Measurements from ENCODE around the gene RAB3GAP2. TPM values are rescaled to one million over a fixed set of nuclear protein-coding genes. Genes with fewer than 3 reads are reported as not detected.
"Not testable (repeated sequence)": the region's sequence is repeated elsewhere in the genome, so short reads cannot be mapped to it uniquely, and the experiment has no call there.

Gene RAB3GAP2
- total and polyA plus RNA-seq, 2 donors (not counting 1 experiment from before 2014, with no cell fraction given) = 16.9 to 70.5 TPM

DNA sequence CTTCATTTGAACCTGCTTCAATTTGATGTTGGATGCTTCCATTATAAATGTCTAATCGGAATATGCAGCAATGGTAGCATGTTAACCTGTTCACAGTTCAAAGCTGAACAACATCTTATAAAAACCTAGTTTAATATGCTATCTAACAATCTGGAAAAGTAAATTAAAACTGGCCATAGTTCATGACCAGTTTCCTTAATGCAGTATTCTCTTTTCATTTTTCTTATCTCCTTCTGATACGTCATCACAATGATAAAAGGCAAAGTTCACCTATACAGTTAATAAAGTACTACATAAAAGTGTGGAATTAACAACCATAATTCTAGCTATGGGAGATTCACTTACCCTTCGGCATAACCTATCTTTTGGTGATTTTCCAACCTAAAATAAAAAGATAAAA, 113.2 kb downstream of the RAB3GAP2 start:
- Histone ChIP-seq H3K36me3 (replicated peaks in 1 of 2; ENCODE audit: control extremely low read depth in 1 of 2, control insufficient read depth in 1 of 2, extremely low read depth in 1 of 2, insufficient read depth in 2 of 2, low read length in 1 of 2) (peaks cover 19 to 61% of the 10 kb centered on the region in 2 experiments), H3K4me2 (replicated peaks; ENCODE audit: low read depth, low read length, poor library complexity, severe bottlenecking) (no peak overlapping the region), H4K20me1 (ENCODE audit: control insufficient read depth, insufficient read depth, low read length, poor library complexity, severe bottlenecking) (no peaks in the 10 kb centered on the region), H3K4me1 (ENCODE audit: control insufficient read depth in 2 of 2, insufficient read depth in 2 of 2, low read length in 2 of 2) (no peaks in the 10 kb centered on the region), H3K4me3 (ENCODE audit: control extremely low read depth in 1 of 5, extremely low read depth in 1 of 5, insufficient read depth in 1 of 5, low read depth in 2 of 5, low read length in 4 of 5) (no peak overlapping the region), H2AFZ (ENCODE audit: insufficient read depth, low read depth, low read length, poor library complexity, severe bottlenecking) (no peak overlapping the region), H3K79me2 (ENCODE audit: control insufficient read depth, insufficient read depth, low read length) (no peaks in the 10 kb centered on the region), H3K9ac (ENCODE audit: low read length) (no peak overlapping the region), H3K27me3 (replicated peaks in 1 of 4; ENCODE audit: control extremely low read depth in 1 of 4, control insufficient read depth in 3 of 4, insufficient read depth in 4 of 4, low read length in 3 of 4) (no peaks in the 10 kb centered on the region), H3K27ac (ENCODE audit: low read length in 2 of 2) (no peak overlapping the region), H3K9me3 (ENCODE audit: control extremely low read depth in 1 of 3, control insufficient read depth in 2 of 3, insufficient read depth in 1 of 3, low read length in 2 of 3) (no peaks in the 10 kb centered on the region)
- Mint-ChIP-seq H3K4me3 (no peak overlapping the region), H3K27me3 (no peaks in the 10 kb centered on the region), H3K27ac (no peak overlapping the region), H3K4me1 (no peaks in the 10 kb centered on the region), H3K9me3 (ENCODE audit: insufficient read depth) (no peaks in the 10 kb centered on the region)
- DNase-seq (no peak), ATAC-seq (ENCODE audit: low read depth) (no peak)
- CTCF ChIA-PET = interaction anchor here (0.9 kb wide), 1 partner anchor 33 kb away, joined by 3 read pairs; no protein-coding TSS in a partner anchor
- no CpG with 5 or more reads among the region's 3 CpGs for WGBS (ENCODE audit: insufficient coverage)
- POLR2A ChIA-PET = no interaction called here
- intact Hi-C loops (cut with micrococcal nuclease) = no loop called here
- no peak for TF ChIP-seq CTCF (IDR thresholded peaks at IDR 0.05)
- no peak for TF ChIP-seq EZH2 (IDR thresholded peaks at IDR 0.05; ENCODE audit: borderline replicate concordance, insufficient read depth, low read depth, low read length, poor library complexity, severe bottlenecking)

DNA sequence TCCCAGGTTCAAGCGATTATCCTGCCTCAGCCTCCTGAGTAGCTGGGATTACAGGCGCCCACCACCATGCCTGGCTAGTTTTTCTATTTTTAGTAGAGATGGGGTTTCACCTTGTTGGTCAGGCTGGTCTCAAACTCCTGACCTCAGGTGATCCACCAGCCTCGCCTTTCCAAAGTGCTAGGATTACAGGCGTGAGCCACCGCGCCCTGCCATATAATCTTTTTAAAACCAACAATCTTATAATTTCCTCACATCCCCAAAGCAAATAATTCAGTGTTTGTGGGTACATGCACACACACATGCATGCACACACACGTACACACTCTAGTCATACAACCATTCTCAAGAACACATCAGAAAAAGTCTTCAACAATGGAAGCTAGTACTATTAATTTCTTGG, 113.7 kb downstream of the RAB3GAP2 start:
- H3K4me2 ChIP-seq (replicated peaks; ENCODE audit: low read depth, low read length, poor library complexity, severe bottlenecking); H3K4me3 ChIP-seq (ENCODE audit: control extremely low read depth in 1 of 5, extremely low read depth in 1 of 5, insufficient read depth in 1 of 5, low read depth in 2 of 5, low read length in 4 of 5); H3K27ac ChIP-seq (ENCODE audit: low read length in 2 of 2); H3K4me3 Mint-ChIP-seq; H3K9ac ChIP-seq (ENCODE audit: low read length); H3K79me2 ChIP-seq (ENCODE audit: control insufficient read depth, insufficient read depth, low read length); H3K9me3 ChIP-seq (ENCODE audit: control extremely low read depth in 1 of 3, control insufficient read depth in 2 of 3, insufficient read depth in 1 of 3, low read length in 2 of 3); H3K4me1 Mint-ChIP-seq; H3K27me3 ChIP-seq (replicated peaks in 1 of 4; ENCODE audit: control extremely low read depth in 1 of 4, control insufficient read depth in 3 of 4, insufficient read depth in 4 of 4, low read length in 3 of 4); H3K27me3 Mint-ChIP-seq; intact Hi-C loops (cut with micrococcal nuclease); CTCF ChIA-PET; H4K20me1 ChIP-seq (ENCODE audit: control insufficient read depth, insufficient read depth, low read length, poor library complexity, severe bottlenecking); H3K9me3 Mint-ChIP-seq (ENCODE audit: insufficient read depth); H2AFZ ChIP-seq (ENCODE audit: insufficient read depth, low read depth, low read length, poor library complexity, severe bottlenecking); POLR2A ChIA-PET; DNase-seq; H3K4me1 ChIP-seq (ENCODE audit: control insufficient read depth in 2 of 2, insufficient read depth in 2 of 2, low read length in 2 of 2); ATAC-seq (ENCODE audit: low read depth); H3K27ac Mint-ChIP-seq: not testable (repeated sequence)
- H3K36me3 ChIP-seq (replicated peaks in 1 of 2; ENCODE audit: control extremely low read depth in 1 of 2, control insufficient read depth in 1 of 2, extremely low read depth in 1 of 2, insufficient read depth in 2 of 2, low read length in 1 of 2) = peaks cover 19 to 61% of the 10 kb centered on the region in 2 experiments
- 98% methylated on average over 4 of the region's 7 CpGs for WGBS (ENCODE audit: insufficient coverage)

All from B cell (primary cell).